Neural crest cell (in vitro differentiated cells): ENCODE results near the gene FAXDC2. TPM values are rescaled to one million over a fixed set of nuclear protein-coding genes. Genes with fewer than 3 reads are reported as not detected.

Source experiments
- DNase-seq: peaks from one replicate; pipeline ENCODE4 v3.0.0; 2021; ENCODE audit warnings: low read depth, mixed read lengths, low spot score
- H3K27ac Mint-ChIP-seq: one replicate; pipeline ENCODE4 v1.8.0; 2021; ENCODE audit warnings: mild to moderate bottlenecking, mixed read lengths; ENCODE audit not compliant: unreplicated experiment
- H3K27me3 Mint-ChIP-seq: 2 replicates; pipeline ENCODE4 v1.8.0; 2021; ENCODE audit warnings: low read depth, mild to moderate bottlenecking, mixed read lengths
- H3K36me3 Mint-ChIP-seq: 2 replicates; pipeline ENCODE4 v1.8.0; 2021; ENCODE audit warnings: low read depth, mild to moderate bottlenecking, mixed read lengths
- H3K4me1 Mint-ChIP-seq: 2 replicates; pipeline ENCODE4 v1.8.0; 2021; ENCODE audit warnings: mixed read lengths
- H3K4me3 Mint-ChIP-seq: one replicate; pipeline ENCODE4 v1.8.0; 2021; ENCODE audit warnings: mild to moderate bottlenecking, mixed read lengths
- H3K9me3 Mint-ChIP-seq: 2 replicates; pipeline ENCODE4 v1.8.0; 2021; ENCODE audit warnings: mixed read lengths
- CTCF ChIP-seq: fragments of 200-600 bp; sonication (generic); conservative IDR thresholded peaks from 2 replicates; pipeline ENCODE4 v1.5.0; 2021; ENCODE audit warnings: antibody characterized with exemption, mild to moderate bottlenecking
- microRNA-seq: library from miRNA; unstranded; fragments of <30 nt; microRNA quantifications from one replicate; pipeline ENCODE4, GENCODE V29; 2020
- total RNA-seq: library from RNA; stranded (reverse); gene quantifications from 2 replicates; pipeline ENCODE4 v1.2.1, GENCODE V29; 2021

Gene FAXDC2
- total RNA-seq, 1 donor from 2014 or later: 2.7 TPM

GRCh38 chr5:154778534-154778933, 71.9 kb downstream of the FAXDC2 start:
- Mint-ChIP-seq H3K4me3 (no peak overlapping the region), H3K27me3 (no peaks in the 10 kb centered on the region), H3K27ac (no peak overlapping the region), H3K4me1 (peaks cover 41% of the 10 kb centered on the region), H3K36me3 (no peaks in the 10 kb centered on the region), H3K9me3 (no peaks in the 10 kb centered on the region)
- DNase-seq: no peak
- TF ChIP-seq CTCF: no peak

- DNase-seq: no peak
- H3K4me1 Mint-ChIP-seq: peaks cover 33% of the 10 kb centered on the region
- TF ChIP-seq CTCF: no peak
- H3K9me3 Mint-ChIP-seq: no peaks in the 10 kb centered on the region
- no peak overlapping the region for H3K4me3 Mint-ChIP-seq
- H3K27ac Mint-ChIP-seq: no peak overlapping the region
- H3K27me3 Mint-ChIP-seq: no peaks in the 10 kb centered on the region
- no peaks in the 10 kb centered on the region for H3K36me3 Mint-ChIP-seq
Observed at GRCh38 chr5:154776167-154776566, 74.2 kb downstream of the FAXDC2 start.

- no peaks in the 10 kb centered on the region for H3K36me3 Mint-ChIP-seq
- H3K27ac Mint-ChIP-seq: no peak overlapping the region
- no peaks in the 10 kb centered on the region for H3K27me3 Mint-ChIP-seq
- H3K4me1 Mint-ChIP-seq: peaks cover 47% of the 10 kb centered on the region
- no peaks in the 10 kb centered on the region for H3K9me3 Mint-ChIP-seq
- DNase-seq: no peak
- no peak for TF ChIP-seq CTCF
- H3K4me3 Mint-ChIP-seq: no peak overlapping the region
Observed at GRCh38 chr5:154773326-154773725, 77.1 kb downstream of the FAXDC2 start.

GRCh38 chr5:154771383-154771901, 79.0 kb downstream of the FAXDC2 start:
- Mint-ChIP-seq H3K9me3 (no peaks in the 10 kb centered on the region), H3K4me3 (peak overlapping the region; percentile 28), H3K4me1 (peaks cover 60% of the 10 kb centered on the region), H3K27ac (peak overlapping the region; percentile 46), H3K36me3 (no peaks in the 10 kb centered on the region), H3K27me3 (no peaks in the 10 kb centered on the region)
- no peak for TF ChIP-seq CTCF
- peak; percentile 10 for DNase-seq

- Mint-ChIP-seq H3K27me3 (no peaks in the 10 kb centered on the region), H3K36me3 (no peaks in the 10 kb centered on the region), H3K27ac (peak overlapping the region; percentile 14), H3K4me3 (no peak overlapping the region), H3K9me3 (no peaks in the 10 kb centered on the region), H3K4me1 (peaks cover 68% of the 10 kb centered on the region)
- no peak for TF ChIP-seq CTCF
- no peak for DNase-seq
Observed at GRCh38 chr5:154770111-154770510, 80.3 kb downstream of the FAXDC2 start.

Small RNAs within 50 kb of the gene (microRNA-seq; reads per million reads assigned to microRNA genes)
- gene MIR378H: not detected

Other genes with a start within 250 kb of the FAXDC2 start
- gene LARP1, start 95.2 kb downstream of the FAXDC2 start, total RNA-seq: 230 and 231 TPM in 2 replicates
- 51.9 and 53.1 TPM in 2 replicates for gene CNOT8, start 8.0 kb upstream of the FAXDC2 start, total RNA-seq
- gene GEMIN5, start 87.6 kb upstream of the FAXDC2 start, total RNA-seq: 34.3 and 35.3 TPM in 2 replicates
- gene MRPL22, start 90.5 kb upstream of the FAXDC2 start, total RNA-seq: 59.5 and 62.4 TPM in 2 replicates
- not detected in 2 replicates for gene KIF4B, start 163.2 kb upstream of the FAXDC2 start, total RNA-seq